Measurements from ENCODE around the gene GREB1. TPM values are rescaled to one million over a fixed set of nuclear protein-coding genes. Genes with fewer than 3 reads are reported as not detected.

Gene GREB1
- total and polyA plus RNA-seq, 2 of the 13 experiments (the other 11 are each of a cell fraction or from before 2014, with no cell fraction given), result 31.3 to 61.2 TPM

DNA sequence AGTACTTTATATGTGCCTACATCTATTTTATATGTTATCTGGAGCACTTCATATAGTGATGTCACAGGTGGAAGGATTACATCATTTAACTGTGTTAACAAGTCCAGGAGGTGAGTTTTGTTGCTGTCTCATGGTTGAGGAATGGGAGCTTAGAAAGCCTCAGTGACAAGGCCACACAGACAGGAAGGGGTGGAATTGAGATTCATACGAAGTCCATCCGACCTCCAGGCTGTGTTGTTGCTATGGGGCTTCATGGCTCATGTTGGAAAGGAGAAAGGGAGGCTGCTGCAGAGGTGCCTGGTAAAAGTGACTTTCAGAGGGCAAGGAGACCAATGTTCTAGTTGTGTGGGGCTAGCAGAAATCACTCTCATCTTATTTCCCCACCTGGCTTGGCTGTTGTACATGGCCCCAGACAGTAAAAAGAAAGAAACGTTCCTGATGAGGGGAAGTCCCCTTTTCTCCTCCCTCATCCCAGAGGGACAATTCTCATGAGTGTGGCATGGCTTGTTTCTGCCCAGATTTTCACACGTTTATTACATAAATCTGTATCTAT lies 31.0 kb upstream of the GREB1 start (continued):
- TF ChIP-seq ZBTB7B (CRISPR knock-in tag; IDR thresholded peaks at IDR 0.05), result no peak
- TF ChIP-seq, protein P1, sequence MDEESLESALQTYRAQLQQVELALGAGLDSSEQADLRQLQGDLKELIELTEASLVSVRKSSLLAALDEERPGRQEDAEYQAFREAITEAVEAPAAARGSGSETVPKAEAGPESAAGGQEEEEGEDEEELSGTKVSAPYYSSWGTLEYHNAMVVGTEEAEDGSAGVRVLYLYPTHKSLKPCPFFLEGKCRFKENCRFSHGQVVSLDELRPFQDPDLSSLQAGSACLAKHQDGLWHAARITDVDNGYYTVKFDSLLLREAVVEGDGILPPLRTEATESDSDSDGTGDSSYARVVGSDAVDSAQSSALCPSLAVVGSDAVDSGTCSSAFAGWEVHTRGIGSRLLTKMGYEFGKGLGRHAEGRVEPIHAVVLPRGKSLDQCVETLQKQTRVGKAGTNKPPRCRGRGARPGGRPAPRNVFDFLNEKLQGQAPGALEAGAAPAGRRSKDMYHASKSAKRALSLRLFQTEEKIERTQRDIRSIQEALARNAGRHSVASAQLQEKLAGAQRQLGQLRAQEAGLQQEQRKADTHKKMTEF (CRISPR knock-in tag; IDR thresholded peaks at IDR 0.05), result no peak
- TF ChIP-seq ZBTB40 (IDR thresholded peaks at IDR 0.05), result no peak
- TF ChIP-seq ZBTB40 (CRISPR knock-in tag; IDR thresholded peaks at IDR 0.05), result no peak; the same call in 1 of the 2 replicates
- TF ChIP-seq KMT2A (CRISPR knock-in tag; IDR thresholded peaks at IDR 0.05), result peak; percentile 51; the same call in 1 of the 2 replicates
- no peak for TF ChIP-seq ZMYM3 (CRISPR knock-in tag; IDR thresholded peaks at IDR 0.05)
- no peak for TF ChIP-seq SNAPC4 (CRISPR knock-in tag; IDR thresholded peaks at IDR 0.05)
- no peak for TF ChIP-seq ZNF563 (CRISPR knock-in tag; IDR thresholded peaks at IDR 0.05)
- peak; percentile 87 for TF ChIP-seq HOXA3 (CRISPR knock-in tag; IDR thresholded peaks at IDR 0.05)
- TF ChIP-seq SYNCRIP (IDR thresholded peaks at IDR 0.05; ENCODE audit: insufficient read depth, low read depth, low read length), result no peak
- TF ChIP-seq ZNF430 (CRISPR knock-in tag; IDR thresholded peaks at IDR 0.05), result peak; percentile 35; the same call in 1 of the 2 replicates
- no peak for TF ChIP-seq RFXAP (CRISPR knock-in tag; IDR thresholded peaks at IDR 0.05; ENCODE audit: borderline replicate concordance)
- TF ChIP-seq CHD2 (IDR thresholded peaks at IDR 0.05; ENCODE audit: low read depth, low read length), result no peak
- no peak for TF ChIP-seq EED (CRISPR knock-in tag; IDR thresholded peaks at IDR 0.05)
- no peak for TF ChIP-seq ZNF776 (CRISPR knock-in tag; IDR thresholded peaks at IDR 0.05)

All from HepG2 (cell line).